ENCODE results near the gene RNF31. TPM values are rescaled to one million over a fixed set of nuclear protein-coding genes. Genes with fewer than 3 reads are reported as not detected.
A peak's percentile ranks its signal among the peaks of the same experiment; 100 is the strongest.

Gene RNF31
- total and polyA plus RNA-seq, 2 of the 13 experiments (the other 11 are each of a cell fraction or from before 2014, with no cell fraction given): 48.2 to 86.8 TPM

GRCh38 chr14:24117179-24117578 lies 30.1 kb upstream of the RNF31 start (continued):
- TF ChIP-seq CSRNP2 (CRISPR knock-in tag; conservative IDR thresholded peaks at IDR 0.05; ENCODE audit: low read depth): no peak
- TF ChIP-seq ZNF704 (CRISPR knock-in tag; IDR thresholded peaks at IDR 0.05; ENCODE audit: borderline replicate concordance): no peak
- no peak for TF ChIP-seq ZNF17 (CRISPR knock-in tag; IDR thresholded peaks at IDR 0.05)
- no peak for TF ChIP-seq RFXAP (CRISPR knock-in tag; IDR thresholded peaks at IDR 0.05; ENCODE audit: borderline replicate concordance)
- no peak for TF ChIP-seq MAFK (conservative IDR thresholded peaks at IDR 0.05 in 1 of 2, IDR thresholded peaks at IDR 0.05 in 1 of 2; ENCODE audit: low read length in 2 of 2)
- TF ChIP-seq HNF4G (IDR thresholded peaks at IDR 0.05; ENCODE audit: borderline replicate concordance, low read depth, low read length): no peak
- TF ChIP-seq HNF4G (CRISPR knock-in tag; IDR thresholded peaks at IDR 0.05; ENCODE audit: borderline replicate concordance, low read depth): no peak
- TF ChIP-seq ETS1 (CRISPR knock-in tag; IDR thresholded peaks at IDR 0.05): no peak
- TF ChIP-seq THAP7 (CRISPR knock-in tag; IDR thresholded peaks at IDR 0.05): peak; percentile 48; the same call in 1 of the 2 replicates
- TF ChIP-seq ZNF646 (CRISPR knock-in tag; IDR thresholded peaks at IDR 0.05): no peak
- no peak for TF ChIP-seq ELF3 (CRISPR knock-in tag; IDR thresholded peaks at IDR 0.05)
- no peak for TF ChIP-seq ZNF678 (CRISPR knock-in tag; IDR thresholded peaks at IDR 0.05)
- no peak for TF ChIP-seq NPAS2 (CRISPR knock-in tag; IDR thresholded peaks at IDR 0.05; ENCODE audit: borderline replicate concordance)
- TF ChIP-seq GZF1 (CRISPR knock-in tag; IDR thresholded peaks at IDR 0.05): no peak
- TF ChIP-seq ZNF598 (CRISPR knock-in tag; IDR thresholded peaks at IDR 0.05; ENCODE audit: borderline replicate concordance): no peak
- no peak for TF ChIP-seq EP300 (IDR thresholded peaks at IDR 0.05; ENCODE audit: low read depth in 2 of 2, low read length in 2 of 2)
- TF ChIP-seq EP300 (CRISPR knock-in tag; IDR thresholded peaks at IDR 0.05; ENCODE audit: borderline replicate concordance): no peak
- no peak for TF ChIP-seq HOXA7 (CRISPR knock-in tag; IDR thresholded peaks at IDR 0.05)

All from HepG2 (cell line).